Skin of body (tissue), 2 donors: ENCODE measurements around the gene CLDN34. TPM values are rescaled to one million over a fixed set of nuclear protein-coding genes. Genes with fewer than 3 reads are reported as not detected.

Experiments used
- DNase-seq: peaks from one replicate; lab custom pipeline; 2025; lab: John Stamatoyannopoulos, UW
- total RNA-seq: library from RNA; depleted of rRNA; stranded (reverse); fragments of >200 nt; gene quantifications from one replicate; pipeline ENCODE4 v1.2.3, GENCODE V29; 2014

Gene CLDN34
- total RNA-seq, 1 donor from 2014 or later = 0.30 TPM

- DNase-seq = no peak
Observed at GRCh38 chrX:9980401-9980800, 13.2 kb downstream of the CLDN34 start.

GRCh38 chrX:9980927-9981326 is 13.8 kb downstream of the CLDN34 start:
- no peak for DNase-seq

GRCh38 chrX:9983441-9983840 is 16.3 kb downstream of the CLDN34 start:
- DNase-seq = no peak

GRCh38 chrX:9983846-9984245 is 16.7 kb downstream of the CLDN34 start:
- DNase-seq = no peak

GRCh38 chrX:9988762-9989161 is 21.6 kb downstream of the CLDN34 start:
- peak; percentile 5 for DNase-seq

GRCh38 chrX:9992061-9992460 is 24.9 kb downstream of the CLDN34 start:
- no peak for DNase-seq

GRCh38 chrX:9992724-9993123 is 25.6 kb downstream of the CLDN34 start:
- no peak for DNase-seq

- peak; percentile 37 for DNase-seq
Observed at GRCh38 chrX:9995855-9996339, 28.7 kb downstream of the CLDN34 start.

- DNase-seq = no peak
Observed at GRCh38 chrX:9997041-9997440, 29.9 kb downstream of the CLDN34 start.

GRCh38 chrX:9997524-9997923 is 30.4 kb downstream of the CLDN34 start:
- no peak for DNase-seq

- no peak for DNase-seq
Observed at GRCh38 chrX:10001496-10001895, 34.3 kb downstream of the CLDN34 start.

- no peak for DNase-seq
Observed at GRCh38 chrX:10004832-10005475, 37.8 kb downstream of the CLDN34 start.

GRCh38 chrX:10006086-10006485 is 38.9 kb downstream of the CLDN34 start:
- no peak for DNase-seq

- no peak for DNase-seq
Observed at GRCh38 chrX:10006770-10007169, 39.6 kb downstream of the CLDN34 start.

- no peak for DNase-seq
Observed at GRCh38 chrX:10007621-10008020, 40.5 kb downstream of the CLDN34 start.

GRCh38 chrX:10008483-10009056 is 41.4 kb downstream of the CLDN34 start:
- DNase-seq = no peak

- DNase-seq = no peak
Observed at GRCh38 chrX:10009741-10010140, 42.6 kb downstream of the CLDN34 start.

GRCh38 chrX:10010686-10011085 is 43.5 kb downstream of the CLDN34 start:
- DNase-seq = no peak

GRCh38 chrX:10011261-10011931 is 44.2 kb downstream of the CLDN34 start:
- DNase-seq = peak; percentile 15

- DNase-seq = no peak
Observed at GRCh38 chrX:10011991-10012390, 44.8 kb downstream of the CLDN34 start.

GRCh38 chrX:10014462-10015354 is 47.5 kb downstream of the CLDN34 start:
- peak; percentile 78 for DNase-seq

GRCh38 chrX:10015355-10015722 is 48.2 kb downstream of the CLDN34 start:
- DNase-seq = no peak
